Bronchial epithelial cell (primary cell): ENCODE measurements around the gene PMEPA1. TPM values are rescaled to one million over a fixed set of nuclear protein-coding genes. Genes with fewer than 3 reads are reported as not detected.

Experiments used
- DNase-seq: peaks from one replicate; pipeline ENCODE4 v3.0.0-alpha.2; 2010; ENCODE audit warnings: low read depth
- FAIRE-seq: peaks from 2 replicates; lab custom pipeline; 2011; peaks lifted over from hg19 to GRCh38; lab: Jason Lieb, UNC
- H3K27me3 ChIP-seq: 2 replicates; pipeline ENCODE4 v1.5.1; 2011; ENCODE audit warnings: low read length; ENCODE audit not compliant: control insufficient read depth, insufficient read depth
- H3K36me3 ChIP-seq: 2 replicates; pipeline ENCODE4 v1.5.1; 2011; ENCODE audit warnings: low read length; ENCODE audit not compliant: control insufficient read depth, insufficient read depth
- H3K4me3 ChIP-seq: 2 replicates; pipeline ENCODE4 v1.5.1; 2011; ENCODE audit warnings: mild to moderate bottlenecking, low read depth, low read length, control low read depth
- total RNA-seq: library from RNA; depleted of rRNA; stranded (reverse); fragments of >200 nt; gene quantifications from 2 replicates; pipeline ENCODE4 v1.2.1, GENCODE V29; 2014
- TF ChIP-seq, protein P1 (sequence below): IDR thresholded peaks from 2 replicates; pipeline ENCODE4 v1.5.1; 2011; ENCODE audit warnings: mild to moderate bottlenecking, moderate library complexity, low read length, control low read depth, inconsistent platforms; ENCODE audit not compliant: insufficient read depth, severe bottlenecking

PMEPA1 gene
- total RNA-seq, 1 donor from 2014 or later, result 51.1 TPM

DNA sequence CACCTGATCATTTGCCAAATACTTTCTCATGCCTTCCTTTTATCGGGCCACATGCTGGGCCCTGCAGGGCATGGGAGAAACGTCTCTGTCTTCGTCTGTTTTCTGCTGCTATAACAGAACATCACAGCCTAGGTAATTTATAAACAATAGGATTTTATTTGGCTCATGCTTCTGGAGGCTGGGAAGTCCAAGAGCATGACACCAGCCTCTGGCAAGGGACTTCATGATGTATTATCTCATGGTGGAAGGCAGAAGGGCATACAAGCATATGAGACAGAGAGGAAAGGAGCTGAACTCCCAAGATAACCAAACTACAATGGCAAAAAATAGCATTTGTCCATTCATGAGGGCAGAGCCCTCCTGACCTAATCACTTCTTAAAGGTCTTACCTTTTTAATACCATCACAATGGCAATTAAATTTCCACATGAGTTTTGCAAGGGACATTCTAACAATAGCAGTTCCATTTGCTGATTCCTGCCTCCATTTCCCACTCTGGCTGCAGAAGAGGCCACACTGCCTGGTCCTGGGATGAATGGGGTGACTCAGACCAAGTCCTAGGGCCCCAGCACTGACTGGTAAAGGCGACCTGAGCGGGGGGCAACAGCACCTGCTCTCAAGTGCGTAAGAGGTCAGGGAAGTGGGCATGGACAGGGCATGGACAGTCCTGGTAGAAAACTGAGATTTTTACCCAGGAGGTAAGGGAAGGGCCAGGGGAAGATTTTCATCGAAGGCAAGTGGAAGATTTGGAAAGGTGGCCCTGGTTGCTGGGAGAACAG, 84.4 kb downstream of the PMEPA1 start:
- Histone ChIP-seq H3K27me3 (no peaks in the 10 kb centered on the region), H3K4me3 (no peak overlapping the region), H3K36me3 (no peaks in the 10 kb centered on the region)
- FAIRE-seq, result no peak
- TF ChIP-seq, protein P1, sequence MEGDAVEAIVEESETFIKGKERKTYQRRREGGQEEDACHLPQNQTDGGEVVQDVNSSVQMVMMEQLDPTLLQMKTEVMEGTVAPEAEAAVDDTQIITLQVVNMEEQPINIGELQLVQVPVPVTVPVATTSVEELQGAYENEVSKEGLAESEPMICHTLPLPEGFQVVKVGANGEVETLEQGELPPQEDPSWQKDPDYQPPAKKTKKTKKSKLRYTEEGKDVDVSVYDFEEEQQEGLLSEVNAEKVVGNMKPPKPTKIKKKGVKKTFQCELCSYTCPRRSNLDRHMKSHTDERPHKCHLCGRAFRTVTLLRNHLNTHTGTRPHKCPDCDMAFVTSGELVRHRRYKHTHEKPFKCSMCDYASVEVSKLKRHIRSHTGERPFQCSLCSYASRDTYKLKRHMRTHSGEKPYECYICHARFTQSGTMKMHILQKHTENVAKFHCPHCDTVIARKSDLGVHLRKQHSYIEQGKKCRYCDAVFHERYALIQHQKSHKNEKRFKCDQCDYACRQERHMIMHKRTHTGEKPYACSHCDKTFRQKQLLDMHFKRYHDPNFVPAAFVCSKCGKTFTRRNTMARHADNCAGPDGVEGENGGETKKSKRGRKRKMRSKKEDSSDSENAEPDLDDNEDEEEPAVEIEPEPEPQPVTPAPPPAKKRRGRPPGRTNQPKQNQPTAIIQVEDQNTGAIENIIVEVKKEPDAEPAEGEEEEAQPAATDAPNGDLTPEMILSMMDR, result no peak
- no peak for DNase-seq

DNA sequence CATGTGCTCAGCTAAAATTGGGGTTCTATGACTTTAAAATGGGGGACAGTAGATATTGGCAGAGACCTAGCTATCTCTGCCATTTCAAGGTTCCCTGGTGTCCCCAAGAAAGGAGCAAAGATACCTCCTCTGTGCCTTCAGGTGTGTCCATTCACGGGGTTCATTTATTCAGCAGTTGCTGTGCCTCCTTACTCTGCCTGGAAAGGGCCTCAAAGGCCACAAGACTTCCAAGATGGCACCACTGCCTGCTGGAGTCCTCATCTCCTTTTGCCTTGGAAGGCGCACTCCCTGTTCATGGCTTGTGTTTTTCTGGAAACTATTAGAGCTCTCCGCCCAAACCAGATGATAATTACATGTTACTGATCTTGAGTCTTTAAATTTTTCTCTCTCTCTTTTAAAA, 85.7 kb downstream of the PMEPA1 start:
- Histone ChIP-seq H3K36me3 (no peaks in the 10 kb centered on the region), H3K27me3 (no peaks in the 10 kb centered on the region), H3K4me3 (no peak overlapping the region)
- FAIRE-seq, result no peak
- DNase-seq, result no peak
- TF ChIP-seq, protein P1, result no peak

DNA sequence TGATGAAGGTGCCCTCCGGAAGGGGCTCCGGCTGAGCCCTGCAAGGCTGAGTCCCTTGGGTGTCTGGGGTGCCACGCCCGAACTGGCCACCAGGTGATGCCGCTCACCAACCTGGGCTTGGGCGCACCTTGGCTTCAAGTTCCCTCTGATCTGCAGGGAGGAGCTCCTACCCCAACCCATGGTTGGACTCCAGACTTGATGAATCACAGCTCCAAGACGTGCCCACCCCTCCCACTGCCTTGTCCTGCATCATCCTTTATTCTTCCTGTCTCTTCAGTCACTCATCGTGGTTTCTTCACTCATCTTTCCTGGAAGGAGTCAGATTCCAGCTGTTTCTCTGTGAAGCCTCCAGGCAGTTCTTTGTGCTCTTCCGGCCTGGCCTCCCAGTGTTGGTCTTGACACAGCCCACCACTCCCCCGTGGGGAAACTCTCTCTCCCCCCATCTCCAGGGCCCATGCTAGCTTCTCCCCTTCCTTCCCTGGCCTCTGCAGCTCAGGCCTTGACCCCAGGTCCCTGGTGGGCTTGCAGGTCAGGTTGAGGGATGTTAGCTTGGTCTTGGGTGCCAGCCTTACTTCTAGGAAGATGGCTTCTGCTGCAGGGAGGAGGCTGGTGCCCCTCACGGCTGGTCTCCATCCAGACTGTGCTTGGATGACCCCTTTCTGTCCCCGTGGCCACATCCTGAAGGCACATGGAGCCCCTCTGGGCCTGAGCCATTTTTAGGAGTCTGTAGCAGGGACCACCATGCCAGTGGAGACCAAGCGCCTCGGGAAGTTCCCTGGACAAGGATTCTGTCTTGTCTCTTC, 87.0 kb downstream of the PMEPA1 start:
- TF ChIP-seq, protein P1, result peak; percentile 99
- DNase-seq (peak; percentile 92), FAIRE-seq (peak; percentile 43)
- H3K4me3 ChIP-seq, result no peak overlapping the region
- H3K27me3 ChIP-seq, result no peaks in the 10 kb centered on the region
- no peaks in the 10 kb centered on the region for H3K36me3 ChIP-seq

DNA sequence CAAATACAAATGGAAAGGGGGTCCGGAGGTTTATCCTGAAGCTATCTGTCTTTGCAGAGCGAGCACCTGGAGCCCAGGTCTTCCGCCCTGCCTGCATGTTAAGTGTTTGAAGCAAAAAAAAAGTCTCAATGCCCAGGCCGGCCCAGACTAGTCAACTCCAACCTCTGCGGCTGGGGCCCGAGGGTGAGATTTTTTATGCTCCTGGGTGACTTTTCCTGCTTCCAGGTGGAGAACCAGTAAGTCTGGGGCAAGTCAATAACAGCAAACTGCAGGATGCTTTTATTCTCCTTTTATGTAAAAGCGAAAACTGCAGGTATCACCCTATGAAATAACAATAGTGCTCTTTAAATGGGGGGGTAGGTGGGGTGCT, 87.6 kb downstream of the PMEPA1 start:
- Histone ChIP-seq H3K36me3 (no peaks in the 10 kb centered on the region), H3K4me3 (no peak overlapping the region), H3K27me3 (no peaks in the 10 kb centered on the region)
- DNase-seq (peak; percentile 61), FAIRE-seq (no peak)
- TF ChIP-seq, protein P1, result no peak

DNA sequence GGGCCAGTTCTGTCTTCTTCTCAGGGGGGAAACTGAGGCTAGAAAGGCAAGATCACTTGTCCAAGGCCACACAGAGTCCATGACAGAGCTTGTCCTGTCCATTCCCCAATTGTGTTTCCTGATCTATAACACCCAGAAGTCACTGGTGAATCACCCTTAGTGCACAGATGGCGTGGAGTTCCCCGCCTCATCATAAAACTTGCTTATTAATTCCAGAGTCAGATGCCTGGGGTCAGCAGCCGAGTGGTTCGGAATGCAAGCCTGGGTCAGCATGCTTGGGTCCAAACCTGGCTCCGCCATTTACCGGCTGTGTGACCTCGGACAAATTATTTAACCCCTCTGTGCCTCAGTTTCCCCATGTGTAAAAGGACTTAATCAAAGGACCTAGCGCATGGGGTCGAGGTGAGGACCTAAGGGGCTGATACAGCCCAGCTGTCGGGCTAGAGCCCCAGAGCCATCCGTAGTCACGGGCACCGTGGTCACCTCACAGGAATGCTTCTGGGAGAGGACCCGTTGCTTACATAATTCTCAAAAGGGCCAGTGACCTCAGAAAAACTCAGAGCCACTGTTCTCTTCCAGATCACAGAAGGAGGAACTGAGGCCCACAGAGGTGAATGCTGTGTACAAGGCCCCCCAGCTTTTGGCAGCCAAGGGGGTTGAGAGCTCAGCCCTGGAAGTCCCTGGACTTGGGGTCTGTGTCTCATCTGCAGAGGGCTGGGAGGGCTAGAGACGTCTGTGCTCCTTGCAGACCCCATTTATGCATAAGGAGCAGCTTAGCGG, 88.2 kb downstream of the PMEPA1 start:
- DNase-seq (no peak), FAIRE-seq (no peak)
- Histone ChIP-seq H3K36me3 (no peaks in the 10 kb centered on the region), H3K4me3 (no peak overlapping the region), H3K27me3 (peaks cover 2% of the 10 kb centered on the region)
- TF ChIP-seq, protein P1, result no peak
